ENCODE results near the gene SLC6A4. TPM values are rescaled to one million over a fixed set of nuclear protein-coding genes. Genes with fewer than 3 reads are reported as not detected.

Gene SLC6A4
- total RNA-seq, 1 experiment from 2014 or later = 0.02 TPM

DNA sequence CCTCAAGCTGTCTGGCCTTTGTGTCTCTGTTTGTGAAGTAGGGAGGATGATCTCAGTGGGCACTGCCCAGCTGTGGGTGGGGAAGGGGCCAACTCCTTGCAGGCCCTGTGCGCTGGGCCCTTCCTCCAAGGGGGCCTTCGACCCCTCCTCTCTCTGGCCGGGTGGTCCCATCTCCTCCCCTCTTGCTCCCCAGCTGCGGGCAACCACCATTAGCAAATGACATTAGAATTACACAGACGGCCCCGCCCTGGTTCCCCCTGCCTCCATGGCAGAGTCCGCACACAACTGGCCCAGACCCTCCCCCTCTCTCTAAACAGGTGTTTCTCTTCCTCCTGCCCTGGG lies 2.5 kb upstream of the SLC6A4 start:
- H2AK5ac ChIP-seq (ENCODE audit: insufficient read length, low read length) = no peak overlapping the region
- H3K27ac ChIP-seq (ENCODE audit: insufficient read length, low read depth, low read length) = no peak overlapping the region
- no peaks in the 10 kb centered on the region for H3K79me2 ChIP-seq (ENCODE audit: insufficient read depth, low read length)
- Mint-ChIP-seq H3K9me3 (peaks cover 9 to 11% of the 10 kb centered on the region in 2 experiments), H3K36me3 (ENCODE audit: insufficient read depth in 1 of 3, low read depth in 3 of 3) (peaks cover 0 to 7% (median 7%) of the 10 kb centered on the region in 3 experiments; a peak in 4 of 7 replicates), H3K27me3 (ENCODE audit: low read depth) (peaks cover 69% of the 10 kb centered on the region), H3K27ac (no peak overlapping the region), H3K4me1 (peaks cover 24 to 25% of the 10 kb centered on the region in 2 experiments), H3K4me3 (peak overlapping the region; percentile 30 to 78)
- H3K23me2 ChIP-seq (ENCODE audit: insufficient read length, low read depth, low read length, poor library complexity, severe bottlenecking) = peaks cover 5% of the 10 kb centered on the region
- DNase-seq = no peak
- no peak overlapping the region for H4K5ac ChIP-seq (ENCODE audit: insufficient read length, low read depth, low read length)
- H2BK15ac ChIP-seq (ENCODE audit: low read depth, low read length) = no peak overlapping the region
- no peak overlapping the region for H3K9ac ChIP-seq (ENCODE audit: extremely low read depth, insufficient read length, low read length)
- no peak overlapping the region for H4K8ac ChIP-seq (replicated peaks; ENCODE audit: insufficient read length, low read depth, low read length)
- H3K23ac ChIP-seq (ENCODE audit: insufficient read length, low read depth, low read length) = no peak overlapping the region
- H4K20me1 ChIP-seq (ENCODE audit: control insufficient read depth, insufficient read depth, insufficient read length) = no peaks in the 10 kb centered on the region
- no peak overlapping the region for H2BK20ac ChIP-seq (ENCODE audit: low read depth, low read length, poor library complexity, severe bottlenecking)
- TF ChIP-seq, protein P1, sequence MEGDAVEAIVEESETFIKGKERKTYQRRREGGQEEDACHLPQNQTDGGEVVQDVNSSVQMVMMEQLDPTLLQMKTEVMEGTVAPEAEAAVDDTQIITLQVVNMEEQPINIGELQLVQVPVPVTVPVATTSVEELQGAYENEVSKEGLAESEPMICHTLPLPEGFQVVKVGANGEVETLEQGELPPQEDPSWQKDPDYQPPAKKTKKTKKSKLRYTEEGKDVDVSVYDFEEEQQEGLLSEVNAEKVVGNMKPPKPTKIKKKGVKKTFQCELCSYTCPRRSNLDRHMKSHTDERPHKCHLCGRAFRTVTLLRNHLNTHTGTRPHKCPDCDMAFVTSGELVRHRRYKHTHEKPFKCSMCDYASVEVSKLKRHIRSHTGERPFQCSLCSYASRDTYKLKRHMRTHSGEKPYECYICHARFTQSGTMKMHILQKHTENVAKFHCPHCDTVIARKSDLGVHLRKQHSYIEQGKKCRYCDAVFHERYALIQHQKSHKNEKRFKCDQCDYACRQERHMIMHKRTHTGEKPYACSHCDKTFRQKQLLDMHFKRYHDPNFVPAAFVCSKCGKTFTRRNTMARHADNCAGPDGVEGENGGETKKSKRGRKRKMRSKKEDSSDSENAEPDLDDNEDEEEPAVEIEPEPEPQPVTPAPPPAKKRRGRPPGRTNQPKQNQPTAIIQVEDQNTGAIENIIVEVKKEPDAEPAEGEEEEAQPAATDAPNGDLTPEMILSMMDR (conservative IDR thresholded peaks at IDR 0.05) = no peak
- no peak overlapping the region for H3T11ph ChIP-seq (ENCODE audit: low read length)
- no peaks in the 10 kb centered on the region for H3K4me1 ChIP-seq (ENCODE audit: insufficient read depth, low read length)
- H3K56ac ChIP-seq (ENCODE audit: insufficient read length, low read depth, low read length) = no peak overlapping the region
- no peak overlapping the region for H3K4ac ChIP-seq (ENCODE audit: low read depth, low read length)
- H3K18ac ChIP-seq (ENCODE audit: insufficient read length, low read depth, low read length) = no peak overlapping the region
- H3K14ac ChIP-seq (ENCODE audit: insufficient read depth, low read length) = no peak overlapping the region
- peak overlapping the region; percentile 44 for H3K4me2 ChIP-seq (ENCODE audit: insufficient read depth, insufficient read length, low read length)
- no peaks in the 10 kb centered on the region for H3K9me3 ChIP-seq (ENCODE audit: control insufficient read depth, low read depth, low read length)
- no peak overlapping the region for H2AFZ ChIP-seq (ENCODE audit: low read length)
- H3K79me1 ChIP-seq (ENCODE audit: insufficient read depth, low read depth, low read length, poor library complexity, severe bottlenecking) = no peaks in the 10 kb centered on the region
- no peak overlapping the region for H2BK120ac ChIP-seq (ENCODE audit: low read depth, low read length, poor library complexity, severe bottlenecking)
- no CpG with 5 or more reads among the region's 7 CpGs for WGBS (ENCODE audit: extremely low coverage, insufficient read length, low lambda C conversion rate)
- no peak overlapping the region for H4K91ac ChIP-seq (ENCODE audit: insufficient read length, low read depth, low read length)
- H2BK12ac ChIP-seq (ENCODE audit: insufficient read length, low read depth, low read length) = no peak overlapping the region
- no peak overlapping the region for H2BK5ac ChIP-seq (ENCODE audit: insufficient read length, low read length)
- peaks cover 33% of the 10 kb centered on the region; the same call in 1 of the 2 replicates for H3K27me3 ChIP-seq (ENCODE audit: insufficient read depth, low read length)

Measured in H9 (cell line).